ENCODE results near the gene FANCB. TPM values are rescaled to one million over a fixed set of nuclear protein-coding genes. Genes with fewer than 3 reads are reported as not detected.
A peak's percentile ranks its signal among the peaks of the same experiment; 100 is the strongest.

Gene FANCB
- total and polyA plus RNA-seq, 2 donors (not counting 1 experiment from before 2014, with no cell fraction given): 3.1 to 3.9 TPM

DNA sequence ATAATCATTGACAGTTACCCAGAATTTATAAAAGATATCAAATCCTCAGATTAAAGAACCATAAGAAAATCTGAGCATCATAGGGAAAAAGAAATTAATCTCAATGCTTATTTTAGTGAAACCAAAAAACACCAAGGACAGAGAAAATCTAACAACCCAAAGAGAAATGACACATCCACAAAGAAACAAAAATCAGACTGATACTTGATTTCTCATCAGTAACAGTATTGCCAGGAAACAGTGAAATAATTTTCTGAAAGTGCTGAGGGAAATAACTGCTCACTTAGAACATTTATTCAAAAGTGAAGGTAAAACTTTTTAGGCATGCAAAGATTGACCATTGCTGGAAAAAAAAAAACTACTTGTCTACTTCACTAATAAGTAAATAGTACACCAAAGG lies 11.0 kb upstream of the FANCB start:
- Histone ChIP-seq H3K36me3 (replicated peaks in 1 of 2; ENCODE audit: control extremely low read depth in 1 of 2, control insufficient read depth in 1 of 2, extremely low read depth in 1 of 2, insufficient read depth in 2 of 2, low read length in 1 of 2) (no peaks in the 10 kb centered on the region), H3K9ac (ENCODE audit: low read length) (no peak overlapping the region), H4K20me1 (ENCODE audit: control insufficient read depth, insufficient read depth, low read length, poor library complexity, severe bottlenecking) (no peaks in the 10 kb centered on the region), H3K79me2 (ENCODE audit: control insufficient read depth, insufficient read depth, low read length) (peaks cover 3% of the 10 kb centered on the region), H3K27me3 (replicated peaks in 1 of 4; ENCODE audit: control extremely low read depth in 1 of 4, control insufficient read depth in 3 of 4, insufficient read depth in 4 of 4, low read length in 3 of 4) (no peaks in the 10 kb centered on the region), H3K27ac (ENCODE audit: low read length in 2 of 2) (no peak overlapping the region), H3K4me3 (ENCODE audit: control extremely low read depth in 1 of 5, extremely low read depth in 1 of 5, insufficient read depth in 1 of 5, low read depth in 2 of 5, low read length in 4 of 5) (no peak overlapping the region), H3K4me2 (replicated peaks; ENCODE audit: low read depth, low read length, poor library complexity, severe bottlenecking) (no peak overlapping the region), H3K4me1 (ENCODE audit: control insufficient read depth in 2 of 2, insufficient read depth in 2 of 2, low read length in 2 of 2) (no peaks in the 10 kb centered on the region), H3K9me3 (ENCODE audit: control extremely low read depth in 1 of 3, control insufficient read depth in 2 of 3, insufficient read depth in 1 of 3, low read length in 2 of 3) (no peaks in the 10 kb centered on the region), H2AFZ (ENCODE audit: insufficient read depth, low read depth, low read length, poor library complexity, severe bottlenecking) (no peak overlapping the region)
- CTCF ChIA-PET: no interaction called here
- Mint-ChIP-seq H3K4me3 (no peak overlapping the region), H3K27me3 (no peaks in the 10 kb centered on the region), H3K4me1 (peaks cover 2% of the 10 kb centered on the region), H3K27ac (no peak overlapping the region), H3K9me3 (ENCODE audit: insufficient read depth) (no peaks in the 10 kb centered on the region)
- no peak for TF ChIP-seq EZH2 (IDR thresholded peaks at IDR 0.05; ENCODE audit: borderline replicate concordance, insufficient read depth, low read depth, low read length, poor library complexity, severe bottlenecking)
- TF ChIP-seq, protein P1, sequence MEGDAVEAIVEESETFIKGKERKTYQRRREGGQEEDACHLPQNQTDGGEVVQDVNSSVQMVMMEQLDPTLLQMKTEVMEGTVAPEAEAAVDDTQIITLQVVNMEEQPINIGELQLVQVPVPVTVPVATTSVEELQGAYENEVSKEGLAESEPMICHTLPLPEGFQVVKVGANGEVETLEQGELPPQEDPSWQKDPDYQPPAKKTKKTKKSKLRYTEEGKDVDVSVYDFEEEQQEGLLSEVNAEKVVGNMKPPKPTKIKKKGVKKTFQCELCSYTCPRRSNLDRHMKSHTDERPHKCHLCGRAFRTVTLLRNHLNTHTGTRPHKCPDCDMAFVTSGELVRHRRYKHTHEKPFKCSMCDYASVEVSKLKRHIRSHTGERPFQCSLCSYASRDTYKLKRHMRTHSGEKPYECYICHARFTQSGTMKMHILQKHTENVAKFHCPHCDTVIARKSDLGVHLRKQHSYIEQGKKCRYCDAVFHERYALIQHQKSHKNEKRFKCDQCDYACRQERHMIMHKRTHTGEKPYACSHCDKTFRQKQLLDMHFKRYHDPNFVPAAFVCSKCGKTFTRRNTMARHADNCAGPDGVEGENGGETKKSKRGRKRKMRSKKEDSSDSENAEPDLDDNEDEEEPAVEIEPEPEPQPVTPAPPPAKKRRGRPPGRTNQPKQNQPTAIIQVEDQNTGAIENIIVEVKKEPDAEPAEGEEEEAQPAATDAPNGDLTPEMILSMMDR (IDR thresholded peaks at IDR 0.05): no peak
- DNase-seq (no peak), ATAC-seq (ENCODE audit: low read depth) (no peak)
- intact Hi-C loops (cut with micrococcal nuclease): no loop called here
- POLR2A ChIA-PET: no interaction called here

DNA sequence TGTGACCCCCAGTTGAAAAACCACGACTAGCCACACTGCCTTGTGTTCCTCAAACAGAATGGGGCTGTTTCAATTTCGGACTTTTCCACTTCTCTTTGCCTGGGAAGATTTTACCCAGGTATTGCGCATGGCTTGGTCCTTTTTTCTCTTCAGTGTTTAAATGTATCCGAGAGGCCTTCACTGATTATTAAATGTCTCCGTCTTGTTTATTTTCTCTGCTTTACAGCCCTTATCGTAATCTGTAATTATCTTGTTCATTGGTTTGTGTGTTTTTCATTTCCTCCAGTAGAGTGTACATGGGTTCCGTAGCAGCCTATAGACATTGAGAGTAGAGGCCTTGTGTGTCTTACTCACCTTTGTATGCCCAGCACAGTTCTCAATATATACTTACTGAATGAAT lies 2.8 kb upstream of the FANCB start:
- no peak overlapping the region for H3K4me3 ChIP-seq (ENCODE audit: control extremely low read depth in 1 of 5, extremely low read depth in 1 of 5, insufficient read depth in 1 of 5, low read depth in 2 of 5, low read length in 4 of 5)
- no peak for DNase-seq
- no peak overlapping the region for H2AFZ ChIP-seq (ENCODE audit: insufficient read depth, low read depth, low read length, poor library complexity, severe bottlenecking)
- H3K4me1 ChIP-seq (ENCODE audit: control insufficient read depth in 2 of 2, insufficient read depth in 2 of 2, low read length in 2 of 2): peaks cover 7 to 11% of the 10 kb centered on the region in 2 donors
- TF ChIP-seq EZH2 (IDR thresholded peaks at IDR 0.05; ENCODE audit: borderline replicate concordance, insufficient read depth, low read depth, low read length, poor library complexity, severe bottlenecking): no peak
- Mint-ChIP-seq H3K4me3 (peak overlapping the region; percentile 24), H3K27me3 (no peaks in the 10 kb centered on the region), H3K27ac (no peak overlapping the region), H3K9me3 (ENCODE audit: insufficient read depth) (no peaks in the 10 kb centered on the region), H3K4me1 (peaks cover 13% of the 10 kb centered on the region)
- no peaks in the 10 kb centered on the region for H3K36me3 ChIP-seq (replicated peaks in 1 of 2; ENCODE audit: control extremely low read depth in 1 of 2, control insufficient read depth in 1 of 2, extremely low read depth in 1 of 2, insufficient read depth in 2 of 2, low read length in 1 of 2)
- H4K20me1 ChIP-seq (ENCODE audit: control insufficient read depth, insufficient read depth, low read length, poor library complexity, severe bottlenecking): no peaks in the 10 kb centered on the region
- H3K79me2 ChIP-seq (ENCODE audit: control insufficient read depth, insufficient read depth, low read length): peaks cover 8% of the 10 kb centered on the region
- intact Hi-C loops (cut with micrococcal nuclease): loop anchor here (10.0 kb wide), 1 partner anchor 979 kb away; the partner anchor contains the start of gene AP1S2
- no peak for ATAC-seq (ENCODE audit: low read depth)
- no peak overlapping the region for H3K27ac ChIP-seq (ENCODE audit: low read length in 2 of 2)
- no peaks in the 10 kb centered on the region for H3K27me3 ChIP-seq (replicated peaks in 1 of 4; ENCODE audit: control extremely low read depth in 1 of 4, control insufficient read depth in 3 of 4, insufficient read depth in 4 of 4, low read length in 3 of 4)
- no peak overlapping the region for H3K4me2 ChIP-seq (replicated peaks; ENCODE audit: low read depth, low read length, poor library complexity, severe bottlenecking)
- CTCF ChIA-PET: no interaction called here
- no peak overlapping the region for H3K9ac ChIP-seq (ENCODE audit: low read length)
- WGBS (ENCODE audit: insufficient coverage): 81% methylated on average over 2 of the region's 7 CpGs
- POLR2A ChIA-PET: no interaction called here
- no peaks in the 10 kb centered on the region for H3K9me3 ChIP-seq (ENCODE audit: control extremely low read depth in 1 of 3, control insufficient read depth in 2 of 3, insufficient read depth in 1 of 3, low read length in 2 of 3)
